ENCODE data around the gene PRDM16. TPM values are rescaled to one million over a fixed set of nuclear protein-coding genes. Genes with fewer than 3 reads are reported as not detected.

Gene PRDM16
- total and polyA plus RNA-seq, 2 of the 13 experiments (the other 11 are each of a cell fraction or from before 2014, with no cell fraction given) = 0.15 to 0.81 TPM

GRCh38 chr1:3373175-3373574 lies 304.2 kb downstream of the PRDM16 start:
- H4K20me1 ChIP-seq (ENCODE audit: insufficient read depth, low read length) = no peaks in the 10 kb centered on the region
- no peak for DNase-seq (ENCODE audit: low spot score)
- ChIA-PET CTCF (ENCODE audit: low intra/inter-chr PET ratio, low total read pairs) (no interaction called here), POLR2A (no interaction called here)
- intact Hi-C loops (cut with micrococcal nuclease; ENCODE audit: unreplicated experiment) (no loop called here), in situ Hi-C loops (cut with HindIII; ENCODE audit: extremely low pct_ligation_motif_present, low pct_unique_long_range_greater_than_20kb) (no loop called here)
- H2AFZ ChIP-seq (ENCODE audit: low read length) = no peak overlapping the region
- no peaks in the 10 kb centered on the region for H3K36me3 ChIP-seq (replicated peaks in 1 of 2; ENCODE audit: control insufficient read depth in 1 of 2, insufficient read depth in 2 of 2, low read length in 2 of 2)
- H3K79me2 ChIP-seq (ENCODE audit: insufficient read depth, low read length) = no peaks in the 10 kb centered on the region
- no peak overlapping the region for H3K4me2 ChIP-seq (ENCODE audit: low read depth, low read length)
- WGBS (ENCODE audit: low lambda C conversion rate) = 47% methylated on average over 6 of the region's 19 CpGs
- H3K27me3 ChIP-seq (ENCODE audit: control insufficient read depth in 1 of 2, insufficient read depth in 2 of 2, low read length in 2 of 2) = peaks cover 0 to 22% of the 10 kb centered on the region in 2 experiments; a peak in 4 of 5 replicates
- no peak overlapping the region for H3K9ac ChIP-seq (ENCODE audit: insufficient read depth, low read depth, low read length)
- ATAC-seq = no peak
- no peak for FAIRE-seq
- H3K4me1 ChIP-seq (ENCODE audit: insufficient read depth, low read length) = no peaks in the 10 kb centered on the region
- BruUV-seq (replicated peaks) = no TSS peak
- no peak overlapping the region for H3K4me3 ChIP-seq (replicated peaks in 1 of 3; ENCODE audit: insufficient read depth in 1 of 3, low read depth in 2 of 3, low read length in 3 of 3)
- TF ChIP-seq EHMT2 (IDR thresholded peaks at IDR 0.05; ENCODE audit: borderline replicate concordance, low read depth, low read length) (no peak), ZBTB8A (CRISPR knock-in tag; IDR thresholded peaks at IDR 0.05; ENCODE audit: borderline replicate concordance, low read depth) (no peak), POGK (CRISPR knock-in tag; conservative IDR thresholded peaks at IDR 0.05) (no peak)
- no peak overlapping the region for H3K27ac ChIP-seq (ENCODE audit: extremely low read length, insufficient read depth, low read length)
- no peaks in the 10 kb centered on the region for H3K9me3 ChIP-seq (ENCODE audit: low read length)

- no peaks in the 10 kb centered on the region for H3K4me1 ChIP-seq (ENCODE audit: insufficient read depth, low read length)
- BruUV-seq (replicated peaks) = no TSS peak
- in situ Hi-C loops (cut with HindIII; ENCODE audit: extremely low pct_ligation_motif_present, low pct_unique_long_range_greater_than_20kb) (no loop called here), intact Hi-C loops (cut with micrococcal nuclease; ENCODE audit: unreplicated experiment) (no loop called here)
- DNase-seq (ENCODE audit: low spot score) = no peak
- no peaks in the 10 kb centered on the region for H4K20me1 ChIP-seq (ENCODE audit: insufficient read depth, low read length)
- H3K4me2 ChIP-seq (ENCODE audit: low read depth, low read length) = no peak overlapping the region
- H3K79me2 ChIP-seq (ENCODE audit: insufficient read depth, low read length) = no peaks in the 10 kb centered on the region
- TF ChIP-seq ZXDC (CRISPR knock-in tag; IDR thresholded peaks at IDR 0.05) (no peak), CREB1 (IDR thresholded peaks at IDR 0.05) (no peak), CREB1 (CRISPR knock-in tag; IDR thresholded peaks at IDR 0.05) (no peak), PHF8 (CRISPR knock-in tag; IDR thresholded peaks at IDR 0.05) (no peak), NONO (IDR thresholded peaks at IDR 0.05) (no peak), NONO (CRISPR knock-in tag; conservative IDR thresholded peaks at IDR 0.05) (no peak), SIN3A (IDR thresholded peaks at IDR 0.05; ENCODE audit: borderline replicate concordance, low read depth, low read length) (no peak), ZNF780A (CRISPR knock-in tag; IDR thresholded peaks at IDR 0.05) (no peak), ZNF484 (CRISPR knock-in tag; IDR thresholded peaks at IDR 0.05; ENCODE audit: borderline replicate concordance, low read depth) (no peak), NFIC (IDR thresholded peaks at IDR 0.05; ENCODE audit: low read length) (no peak)
- no peak for ATAC-seq
- H3K9ac ChIP-seq (ENCODE audit: insufficient read depth, low read depth, low read length) = no peak overlapping the region
- CTCF ChIA-PET (ENCODE audit: low intra/inter-chr PET ratio, low total read pairs) = no interaction called here
- H2AFZ ChIP-seq (ENCODE audit: low read length) = no peak overlapping the region
- 56% methylated on average over 4 of the region's 20 CpGs for WGBS (ENCODE audit: low lambda C conversion rate)
- no peak overlapping the region for H3K4me3 ChIP-seq (replicated peaks in 1 of 3; ENCODE audit: insufficient read depth in 1 of 3, low read depth in 2 of 3, low read length in 3 of 3)
- H3K27ac ChIP-seq (ENCODE audit: extremely low read length, insufficient read depth, low read length) = no peak overlapping the region
- peaks cover 0 to 16% of the 10 kb centered on the region in 2 experiments; a peak in 4 of 5 replicates for H3K27me3 ChIP-seq (ENCODE audit: control insufficient read depth in 1 of 2, insufficient read depth in 2 of 2, low read length in 2 of 2)
- no peaks in the 10 kb centered on the region for H3K36me3 ChIP-seq (replicated peaks in 1 of 2; ENCODE audit: control insufficient read depth in 1 of 2, insufficient read depth in 2 of 2, low read length in 2 of 2)
- POLR2A ChIA-PET = no interaction called here
- FAIRE-seq = no peak
- no peaks in the 10 kb centered on the region for H3K9me3 ChIP-seq (ENCODE audit: low read length)
Measured at GRCh38 chr1:3373700-3374405, 304.9 kb downstream of the PRDM16 start.
